ENCODE results near the gene SRCAP. TPM values are rescaled to one million over a fixed set of nuclear protein-coding genes. Genes with fewer than 3 reads are reported as not detected.

SRCAP gene
- total and polyA plus RNA-seq, 2 experiments from 2014 or later: 15.3 to 33.6 TPM

DNA sequence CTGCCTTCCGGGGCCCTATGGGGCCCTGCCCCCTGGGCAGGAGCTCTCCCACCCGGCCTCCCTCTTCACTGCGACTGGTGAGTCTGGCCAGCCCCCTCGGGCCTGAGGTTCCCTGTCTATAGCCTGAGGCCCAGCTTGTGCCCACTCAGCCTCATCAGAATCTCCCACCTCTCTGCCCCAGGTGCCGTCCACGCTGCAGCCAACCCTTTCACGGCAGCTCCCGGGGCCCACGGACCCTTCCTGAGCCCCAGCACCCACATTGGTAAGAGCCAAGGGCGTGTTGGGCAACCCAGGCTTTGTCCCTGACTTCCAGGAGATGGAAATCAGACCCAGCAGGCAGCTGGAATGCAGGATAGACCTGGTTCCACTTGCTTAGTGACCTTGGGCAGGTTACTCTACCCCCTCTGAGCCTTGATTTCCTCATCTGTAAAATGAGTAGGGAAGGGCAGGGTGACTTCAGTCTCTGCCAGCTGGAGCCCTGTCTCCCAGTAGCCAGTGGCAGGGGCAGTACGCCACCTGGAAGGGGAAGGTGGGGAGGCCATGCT, 31.5 kb upstream of the SRCAP start:
- Histone ChIP-seq H3K79me2 (peaks cover 24% of the 10 kb centered on the region), H3K9me2 (replicated peaks; ENCODE audit: insufficient read depth) (no peaks in the 10 kb centered on the region), H3K4me2 (no peak overlapping the region), H3K4me1 (ENCODE audit: insufficient read depth) (no peaks in the 10 kb centered on the region), H3K4me3 (no peak overlapping the region), H4K20me1 (ENCODE audit: insufficient read depth, poor library complexity, severe bottlenecking) (peaks cover 36% of the 10 kb centered on the region), H3K36me3 (replicated peaks; ENCODE audit: insufficient read depth, low read depth) (no peaks in the 10 kb centered on the region), H3K27me3 (no peaks in the 10 kb centered on the region), H2AFZ (no peak overlapping the region), H3K27ac (no peak overlapping the region), H3K9me3 (ENCODE audit: low read depth) (no peaks in the 10 kb centered on the region)
- no peak for TF ChIP-seq EZH2phosphoT487 (IDR thresholded peaks at IDR 0.05; ENCODE audit: low read depth, severe bottlenecking, unreplicated experiment)
- no peak for TF ChIP-seq EZH2 (IDR thresholded peaks at IDR 0.05; ENCODE audit: borderline replicate concordance)
- no peak for DNase-seq (ENCODE audit: low spot score)
- WGBS (ENCODE audit: low lambda C conversion rate, missing lambda C conversion rate): 97% methylated on average over 10 of the region's 11 CpGs

DNA sequence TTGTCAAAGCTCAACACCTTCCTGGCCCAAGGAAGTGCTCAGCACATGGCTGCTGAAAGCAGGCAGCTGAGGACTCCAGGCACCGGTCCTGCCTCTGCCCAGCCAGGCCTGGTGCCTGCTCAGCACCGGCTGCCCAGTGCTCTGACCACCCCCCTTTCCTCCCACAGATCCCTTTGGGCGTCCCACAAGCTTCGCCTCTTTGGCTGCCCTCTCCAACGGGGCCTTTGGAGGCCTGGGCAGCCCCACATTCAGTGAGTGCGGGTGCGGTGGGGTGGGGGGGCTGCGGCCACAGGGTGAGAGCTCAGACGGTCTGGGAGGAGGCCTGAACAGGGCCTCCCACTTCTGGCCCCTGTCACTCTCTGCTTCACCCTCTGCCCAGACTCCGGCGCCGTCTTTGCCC, 30.6 kb upstream of the SRCAP start:
- Histone ChIP-seq H3K4me2 (no peak overlapping the region), H3K4me1 (ENCODE audit: insufficient read depth) (no peaks in the 10 kb centered on the region), H3K36me3 (replicated peaks; ENCODE audit: insufficient read depth, low read depth) (no peaks in the 10 kb centered on the region), H3K9me3 (ENCODE audit: low read depth) (no peaks in the 10 kb centered on the region), H3K27me3 (no peaks in the 10 kb centered on the region), H2AFZ (no peak overlapping the region), H3K9me2 (replicated peaks; ENCODE audit: insufficient read depth) (no peaks in the 10 kb centered on the region), H4K20me1 (ENCODE audit: insufficient read depth, poor library complexity, severe bottlenecking) (peaks cover 26% of the 10 kb centered on the region), H3K79me2 (peaks cover 15% of the 10 kb centered on the region), H3K4me3 (no peak overlapping the region), H3K27ac (no peak overlapping the region)
- WGBS (ENCODE audit: low lambda C conversion rate, missing lambda C conversion rate): 93% methylated on average over 12 of the region's 12 CpGs
- DNase-seq (ENCODE audit: low spot score): no peak
- TF ChIP-seq, protein P1, sequence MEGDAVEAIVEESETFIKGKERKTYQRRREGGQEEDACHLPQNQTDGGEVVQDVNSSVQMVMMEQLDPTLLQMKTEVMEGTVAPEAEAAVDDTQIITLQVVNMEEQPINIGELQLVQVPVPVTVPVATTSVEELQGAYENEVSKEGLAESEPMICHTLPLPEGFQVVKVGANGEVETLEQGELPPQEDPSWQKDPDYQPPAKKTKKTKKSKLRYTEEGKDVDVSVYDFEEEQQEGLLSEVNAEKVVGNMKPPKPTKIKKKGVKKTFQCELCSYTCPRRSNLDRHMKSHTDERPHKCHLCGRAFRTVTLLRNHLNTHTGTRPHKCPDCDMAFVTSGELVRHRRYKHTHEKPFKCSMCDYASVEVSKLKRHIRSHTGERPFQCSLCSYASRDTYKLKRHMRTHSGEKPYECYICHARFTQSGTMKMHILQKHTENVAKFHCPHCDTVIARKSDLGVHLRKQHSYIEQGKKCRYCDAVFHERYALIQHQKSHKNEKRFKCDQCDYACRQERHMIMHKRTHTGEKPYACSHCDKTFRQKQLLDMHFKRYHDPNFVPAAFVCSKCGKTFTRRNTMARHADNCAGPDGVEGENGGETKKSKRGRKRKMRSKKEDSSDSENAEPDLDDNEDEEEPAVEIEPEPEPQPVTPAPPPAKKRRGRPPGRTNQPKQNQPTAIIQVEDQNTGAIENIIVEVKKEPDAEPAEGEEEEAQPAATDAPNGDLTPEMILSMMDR (IDR thresholded peaks at IDR 0.05; ENCODE audit: poor library complexity): no peak
- TF ChIP-seq EZH2phosphoT487 (IDR thresholded peaks at IDR 0.05; ENCODE audit: low read depth, severe bottlenecking, unreplicated experiment) (no peak), EZH2 (IDR thresholded peaks at IDR 0.05; ENCODE audit: borderline replicate concordance) (no peak)

DNA sequence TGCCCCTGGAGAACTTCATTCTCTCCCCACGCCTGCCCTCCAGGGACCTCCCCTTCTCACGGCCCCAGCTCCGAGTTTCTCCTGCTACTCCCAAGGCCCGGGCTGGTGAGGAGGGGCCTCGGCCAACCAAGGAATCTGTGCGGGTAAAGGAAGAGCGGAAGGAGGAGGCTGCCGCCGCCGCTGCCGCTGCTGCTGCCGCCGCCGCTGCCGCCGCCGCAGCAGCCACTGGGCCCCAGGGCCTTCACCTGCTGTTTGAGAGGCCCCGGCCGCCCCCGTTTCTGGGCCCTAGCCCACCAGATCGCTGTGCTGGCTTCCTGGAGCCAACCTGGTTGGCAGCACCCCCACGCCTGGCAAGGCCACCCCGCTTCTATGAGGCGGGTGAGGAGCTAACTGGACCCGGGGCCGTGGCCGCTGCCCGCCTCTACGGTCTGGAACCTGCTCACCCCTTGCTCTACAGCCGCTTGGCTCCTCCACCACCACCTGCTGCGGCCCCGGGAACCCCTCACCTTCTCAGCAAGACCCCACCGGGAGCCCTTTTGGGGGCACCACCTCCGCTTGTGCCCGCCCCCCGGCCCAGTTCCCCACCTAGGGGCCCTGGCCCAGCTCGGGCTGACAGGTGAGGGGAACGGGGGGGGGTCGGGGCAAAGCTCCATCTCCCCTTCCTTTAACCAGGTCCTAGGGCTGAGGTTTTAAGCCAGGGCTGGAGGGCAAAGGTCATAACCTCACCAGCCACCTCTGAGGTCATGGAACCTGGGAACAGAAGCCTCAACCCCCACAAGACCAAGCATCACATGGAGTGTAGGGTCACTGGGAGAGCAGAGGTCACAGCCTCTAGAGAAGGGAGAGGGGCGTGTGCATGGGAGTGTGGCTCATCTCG, 29.7 kb upstream of the SRCAP start:
- H3K4me1 ChIP-seq (ENCODE audit: insufficient read depth): no peaks in the 10 kb centered on the region
- TF ChIP-seq, protein P1 (IDR thresholded peaks at IDR 0.05; ENCODE audit: poor library complexity): no peak
- no peak for TF ChIP-seq EZH2phosphoT487 (IDR thresholded peaks at IDR 0.05; ENCODE audit: low read depth, severe bottlenecking, unreplicated experiment)
- TF ChIP-seq EZH2 (IDR thresholded peaks at IDR 0.05; ENCODE audit: borderline replicate concordance): no peak
- no peak for DNase-seq (ENCODE audit: low spot score)
- no peak overlapping the region for H2AFZ ChIP-seq
- H3K27me3 ChIP-seq: no peaks in the 10 kb centered on the region
- peaks cover 18% of the 10 kb centered on the region for H4K20me1 ChIP-seq (ENCODE audit: insufficient read depth, poor library complexity, severe bottlenecking)
- WGBS (ENCODE audit: low lambda C conversion rate, missing lambda C conversion rate): 96% methylated on average over 38 of the region's 41 CpGs
- peaks cover 10% of the 10 kb centered on the region for H3K79me2 ChIP-seq
- no peak overlapping the region for H3K4me2 ChIP-seq
- no peaks in the 10 kb centered on the region for H3K9me2 ChIP-seq (replicated peaks; ENCODE audit: insufficient read depth)
- H3K36me3 ChIP-seq (replicated peaks; ENCODE audit: insufficient read depth, low read depth): no peaks in the 10 kb centered on the region
- no peaks in the 10 kb centered on the region for H3K9me3 ChIP-seq (ENCODE audit: low read depth)
- H3K27ac ChIP-seq: no peak overlapping the region
- H3K4me3 ChIP-seq: no peak overlapping the region

Data from hepatocyte (in vitro differentiated cells).